Common myeloid progenitor, CD34-positive (primary cell): Measurements from ENCODE around the gene DOK1.

Experiments used
- CTCF ChIA-PET: fragments of 350-600 bp; sonication (Branson Sonifier 250); formaldehyde crosslinking; loops from one replicate; lab custom pipeline; 2021; ENCODE audit warnings: antibody characterized with exemption; lab: Charles Lee
- POLR2A ChIA-PET: fragments of 350-600 bp; sonication (Branson Sonifier 250); formaldehyde crosslinking; loops from one replicate; lab custom pipeline; 2021; ENCODE audit warnings: antibody characterized with exemption; lab: Charles Lee
- DNase-seq, 3 donors: peaks; one replicate each; pipeline versions ENCODE4 v3.0.0 to v3.0.0-alpha.2; 2013
- H3K27ac ChIP-seq, 2 experiments: 1 replicate in 1 of 2; 2 replicates in 1 of 2; pipeline ENCODE4 v1.7.0; 2013; ENCODE audit warnings: inconsistent platforms in 2 of 2, low read length in 2 of 2, mild to moderate bottlenecking in 2 of 2, low read depth in 1 of 2, moderate library complexity in 1 of 2; ENCODE audit not compliant: severe bottlenecking in 2 of 2, insufficient read depth in 1 of 2, poor library complexity in 1 of 2
- H3K27me3 ChIP-seq, 5 experiments: replicated peaks in 2 of 5; 1 replicate in 3 of 5; 2 replicates in 2 of 5; pipeline versions ENCODE4 v1.6.1 to v1.7.0; 2013; ENCODE audit warnings: low read length in 4 of 5, mild to moderate bottlenecking in 2 of 5, moderate library complexity in 2 of 5, inconsistent platforms in 1 of 5; ENCODE audit not compliant: insufficient read depth in 5 of 5, control insufficient read depth in 4 of 5
- H3K36me3 ChIP-seq, 4 experiments: 1 replicate in 2 of 4; 2 replicates in 2 of 4; pipeline versions ENCODE4 v1.6.1 to v1.7.0; 2013; ENCODE audit warnings: low read length in 3 of 4, control low read depth in 1 of 4, mild to moderate bottlenecking in 1 of 4; ENCODE audit not compliant: control insufficient read depth in 4 of 4, insufficient read depth in 4 of 4
- H3K4me1 ChIP-seq, 4 experiments: 1 replicate in 3 of 4; 2 replicates in 1 of 4; pipeline versions ENCODE4 v1.6.1 to v1.7.1; 2013; ENCODE audit warnings: low read length in 3 of 4, mild to moderate bottlenecking in 3 of 4, control low read depth in 1 of 4, inconsistent platforms in 1 of 4, moderate library complexity in 1 of 4; ENCODE audit not compliant: control insufficient read depth in 4 of 4, insufficient read depth in 4 of 4; ENCODE audit errors: control extremely low read depth in 1 of 4
- H3K4me3 ChIP-seq, 7 experiments: 1 replicate in 4 of 7; 2 replicates in 3 of 7; pipeline versions ENCODE4 v1.5.1 to v1.7.0; 2013; ENCODE audit warnings: mild to moderate bottlenecking in 7 of 7, low read length in 6 of 7, moderate library complexity in 6 of 7, inconsistent platforms in 2 of 7, low read depth in 2 of 7, control low read depth in 1 of 7; ENCODE audit not compliant: insufficient read depth in 4 of 7, control insufficient read depth in 1 of 7; ENCODE audit errors: extremely low read depth in 1 of 7
- H3K9me3 ChIP-seq, 5 experiments: 1 replicate in 4 of 5; 2 replicates in 1 of 5; pipeline versions ENCODE4 v1.6.1 to v1.7.1; 2013; ENCODE audit warnings: low read length in 4 of 5, mild to moderate bottlenecking in 2 of 5, inconsistent platforms in 1 of 5, low read depth in 1 of 5, moderate library complexity in 1 of 5; ENCODE audit not compliant: control insufficient read depth in 4 of 5, insufficient read depth in 2 of 5; ENCODE audit errors: control extremely low read depth in 1 of 5
- WGBS: methylation state at CpG from one replicate; pipeline ENCODE4 v1.1.5; 2013; ENCODE audit not compliant: insufficient coverage; 5-methylcytosine and 5-hydroxymethylcytosine counted together

The DOK1 gene

DNA sequence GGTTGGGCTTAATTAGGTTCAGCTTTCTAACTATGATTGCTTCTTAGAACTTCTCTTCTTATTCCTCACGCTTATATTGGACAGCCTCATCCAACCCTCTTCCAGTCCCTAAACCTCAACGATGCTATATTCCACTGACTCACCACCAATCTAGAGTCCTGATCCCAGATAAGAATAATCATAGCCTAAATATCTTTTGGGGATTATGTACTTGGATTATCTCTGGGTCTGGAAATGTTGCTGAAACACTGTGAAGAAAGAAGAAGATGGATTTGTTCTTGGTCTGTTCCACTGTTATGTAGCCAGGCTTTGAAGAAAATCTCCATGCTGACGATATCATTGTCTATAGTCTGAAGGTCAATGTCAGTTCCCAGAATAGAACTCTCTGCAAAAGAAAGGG is 26.9 kb downstream of the DOK1 start:
- no peaks in the 10 kb centered on the region for H3K27me3 ChIP-seq
- H3K9me3 ChIP-seq: no peaks in the 10 kb centered on the region
- peaks cover 31 to 63% (median 46%) of the 10 kb centered on the region in 4 experiments for H3K4me1 ChIP-seq
- ChIA-PET CTCF (interaction anchor here (1.2 to 10.7 kb wide), 3 partner anchors 37 to 55 kb away, joined by 3 to 210 read pairs (median 3); partner anchors contain the start of genes AUP1, DQX1 and HTRA2), POLR2A (no interaction called here)
- H3K36me3 ChIP-seq: no peaks in the 10 kb centered on the region
- H3K4me3 ChIP-seq: no peak overlapping the region
- H3K27ac ChIP-seq: no peak overlapping the region
- WGBS: 92% methylated on average over 2 of the region's 3 CpGs
- no peak for DNase-seq

DNA sequence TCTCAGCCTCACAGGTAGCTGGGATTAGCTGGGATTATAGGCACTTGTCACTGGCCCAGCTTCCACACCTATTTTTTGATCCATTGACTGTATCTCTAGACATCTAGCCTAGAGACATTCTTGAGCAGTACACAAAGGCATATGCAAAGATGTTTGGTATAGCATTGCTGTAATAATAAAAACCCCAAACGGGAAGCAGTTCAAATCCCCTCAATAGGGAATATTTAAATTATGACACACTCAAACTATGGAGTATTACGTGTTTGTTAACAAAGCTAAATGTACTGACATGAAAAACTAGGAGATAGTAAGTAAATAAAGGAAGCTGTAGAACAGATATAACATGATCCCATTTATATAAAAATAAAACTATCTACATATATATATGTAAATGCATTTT is 27.7 kb downstream of the DOK1 start:
- Histone ChIP-seq H3K9me3 (no peaks in the 10 kb centered on the region), H3K27me3 (no peaks in the 10 kb centered on the region), H3K36me3 (no peaks in the 10 kb centered on the region), H3K4me3 (no peak overlapping the region), H3K4me1 (peaks cover 25 to 58% (median 41%) of the 10 kb centered on the region in 4 experiments), H3K27ac (no peak overlapping the region)
- ChIA-PET POLR2A (interaction anchor here (1.3 kb wide), 1 partner anchor 8 kb away, joined by 4 read pairs; no protein-coding TSS in a partner anchor), CTCF (interaction anchor here (1.2 to 10.7 kb wide), 4 partner anchors 7 to 56 kb away, joined by 3 to 210 read pairs (median 56); partner anchors contain the start of genes AUP1, DQX1 and HTRA2)
- no CpG with 5 or more reads among the region's 2 CpGs for WGBS
- no peak for DNase-seq

DNA sequence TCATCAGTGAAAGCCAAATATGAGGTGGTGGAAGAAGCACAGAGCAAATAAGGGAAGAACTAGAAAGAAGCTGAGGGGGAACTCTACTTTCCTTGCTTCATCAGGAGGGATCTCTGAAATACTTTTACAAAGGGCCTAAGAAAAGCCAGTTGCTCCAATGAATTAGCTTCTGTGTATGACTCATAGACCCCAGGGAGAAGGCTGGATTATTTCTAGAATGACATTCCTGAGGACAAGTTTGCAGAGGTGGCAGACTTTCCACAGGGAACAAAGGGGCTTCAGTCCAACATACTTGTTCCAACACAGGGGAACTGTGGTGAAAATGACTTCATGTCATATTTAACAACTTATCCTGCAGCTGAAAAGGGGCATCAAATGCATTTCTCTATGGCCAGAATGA is 29.0 kb downstream of the DOK1 start:
- Histone ChIP-seq H3K27ac (no peak overlapping the region), H3K36me3 (no peaks in the 10 kb centered on the region), H3K9me3 (no peaks in the 10 kb centered on the region), H3K4me1 (peaks cover 17 to 49% (median 29%) of the 10 kb centered on the region in 4 experiments), H3K4me3 (no peak overlapping the region), H3K27me3 (no peaks in the 10 kb centered on the region)
- ChIA-PET POLR2A (interaction anchor here (1.3 kb wide), 1 partner anchor 9 kb away, joined by 4 read pairs; no protein-coding TSS in a partner anchor), CTCF (interaction anchor here (0.7 to 10.7 kb wide), 9 partner anchors 8 to 388 kb away, joined by 3 to 210 read pairs (median 22); partner anchors contain the start of genes AUP1, HTRA2 and PCGF1)
- no peak for DNase-seq

DNA sequence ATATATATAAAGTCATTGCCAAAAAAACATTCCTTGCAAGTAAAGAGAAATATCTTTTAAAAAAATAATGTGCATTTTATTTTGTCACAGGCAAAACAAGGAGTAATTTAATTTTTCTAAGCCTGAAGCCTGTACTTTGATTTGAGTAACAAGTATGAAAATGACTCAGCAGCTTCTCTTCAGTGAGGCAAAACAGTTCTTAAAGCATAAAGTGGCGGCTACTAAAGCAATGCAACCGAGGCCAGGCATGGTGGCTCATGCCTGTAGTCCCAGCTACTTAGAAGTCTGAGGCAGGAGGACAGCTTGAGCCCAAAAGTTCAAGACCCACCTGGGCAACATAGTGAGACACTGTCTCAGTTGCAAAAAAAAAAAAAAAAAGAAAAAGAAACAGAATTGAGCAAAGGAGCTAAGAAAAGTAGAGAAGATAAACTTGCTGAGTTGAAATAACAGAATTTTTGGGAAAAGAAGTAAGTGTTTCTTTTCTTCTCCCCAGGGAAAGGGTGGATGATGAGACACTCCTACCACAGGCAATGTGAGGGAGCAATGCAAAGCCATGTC is 29.6 kb downstream of the DOK1 start:
- CTCF ChIA-PET: interaction anchor here (0.7 to 10.7 kb wide), 11 partner anchors 9 to 388 kb away, joined by 3 to 210 read pairs (median 7); partner anchors contain the start of genes AUP1, HTRA2, LBX2 and LOXL3
- peak in 2 of 3 donors; percentile 30 to 46 for DNase-seq
- POLR2A ChIA-PET: no interaction called here
- H3K27ac ChIP-seq: no peak overlapping the region
- H3K4me3 ChIP-seq: no peak overlapping the region
- H3K9me3 ChIP-seq: no peaks in the 10 kb centered on the region
- peaks cover 17 to 47% (median 25%) of the 10 kb centered on the region in 4 experiments for H3K4me1 ChIP-seq
- WGBS: 29% methylated on average over 2 of the region's 2 CpGs
- no peaks in the 10 kb centered on the region for H3K36me3 ChIP-seq
- no peaks in the 10 kb centered on the region for H3K27me3 ChIP-seq

DNA sequence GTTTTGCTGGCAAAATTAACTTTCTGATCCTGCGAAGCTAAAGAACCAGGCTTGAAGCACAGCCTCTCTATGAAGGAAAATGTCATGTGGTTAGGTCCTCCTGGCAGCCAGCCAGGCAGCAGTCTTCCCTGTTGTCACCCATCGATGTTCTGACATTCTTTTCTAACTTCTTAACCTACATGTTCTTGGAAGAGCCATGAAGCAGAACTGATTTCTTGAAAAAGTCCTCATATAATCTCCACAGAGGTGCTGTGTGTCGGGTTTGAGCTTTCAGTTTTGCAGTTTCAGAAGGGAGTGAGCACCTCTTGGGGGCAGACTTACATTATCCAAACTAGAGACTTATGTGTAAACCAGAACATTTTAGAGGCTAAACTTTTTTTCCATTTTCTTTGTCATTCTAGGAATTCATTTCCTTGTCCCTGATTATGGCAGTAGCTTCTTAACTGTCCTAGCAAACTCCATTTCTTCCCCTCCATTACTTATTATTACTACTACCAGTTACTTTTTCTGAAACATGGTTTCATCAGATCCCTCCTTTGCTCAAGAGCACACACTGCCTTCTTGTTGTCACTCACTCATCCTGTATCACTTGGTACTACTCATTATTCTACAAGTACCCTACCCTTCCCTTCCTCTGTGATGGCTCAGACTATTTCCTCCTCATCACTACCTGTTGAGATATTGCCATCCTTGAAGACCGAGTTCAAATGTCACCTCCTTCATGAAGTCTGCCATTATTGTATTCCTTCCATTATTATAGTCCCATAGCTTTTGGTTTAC is 31.1 kb downstream of the DOK1 start:
- Histone ChIP-seq H3K9me3 (no peaks in the 10 kb centered on the region), H3K27ac (peak overlapping the region in 1 of 2 experiments; percentile 14), H3K27me3 (no peaks in the 10 kb centered on the region), H3K4me3 (peak overlapping the region in 2 of 7 experiments; percentile 22 to 37), H3K36me3 (no peaks in the 10 kb centered on the region), H3K4me1 (peaks cover 17 to 48% (median 26%) of the 10 kb centered on the region in 4 experiments)
- ChIA-PET CTCF (interaction anchor here (0.6 to 10.7 kb wide), 21 partner anchors 10 to 1209 kb away, joined by 3 to 210 read pairs (median 5); partner anchors contain the start of genes AUP1, CCDC142, HTRA2 and INO80B), POLR2A (interaction anchor here (0.6 to 0.7 kb wide), 2 partner anchors 13 to 371 kb away, joined by 3 read pairs; no protein-coding TSS in a partner anchor)
- peak; percentile 15 to 33 (median 20) for DNase-seq
- 23% methylated on average over 3 of the region's 4 CpGs for WGBS

DNA sequence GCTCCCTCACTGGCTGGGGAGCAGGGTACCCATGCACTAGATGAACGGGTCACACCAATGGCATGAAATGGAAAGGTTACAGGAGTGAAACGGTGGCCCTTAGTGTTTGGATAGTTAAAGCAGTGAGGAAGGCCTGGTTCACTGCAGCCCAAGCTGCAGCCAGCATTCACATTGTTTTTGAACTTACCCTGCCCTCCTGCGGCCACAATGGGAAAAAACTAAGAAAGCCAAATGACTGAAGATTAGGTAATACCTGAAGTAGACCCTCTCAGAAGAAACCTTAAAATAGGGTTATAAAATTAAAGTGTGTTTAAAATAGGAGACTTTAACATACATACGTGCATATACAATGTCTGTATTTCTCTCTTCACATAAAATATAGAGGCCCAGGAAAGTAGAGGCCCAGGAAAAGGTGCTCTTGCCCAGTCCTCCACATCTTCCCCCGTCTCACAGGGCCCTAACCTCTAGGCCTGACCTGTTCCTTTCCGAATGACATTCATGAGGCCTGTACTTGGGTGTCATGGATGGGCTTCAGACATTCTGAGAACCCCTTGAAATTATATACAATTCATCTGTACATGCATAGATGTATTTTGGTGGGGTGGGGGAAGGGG is 33.3 kb downstream of the DOK1 start:
- Histone ChIP-seq H3K36me3 (no peaks in the 10 kb centered on the region), H3K27me3 (no peaks in the 10 kb centered on the region), H3K4me3 (no peak overlapping the region), H3K27ac (no peak overlapping the region), H3K9me3 (no peaks in the 10 kb centered on the region), H3K4me1 (peaks cover 17 to 48% (median 26%) of the 10 kb centered on the region in 4 experiments)
- CTCF ChIA-PET: interaction anchor here (0.6 to 10.7 kb wide), 26 partner anchors 12 to 253 kb away, joined by 3 to 210 read pairs (median 9); partner anchors contain the start of genes AUP1, CCDC142, HTRA2 and LBX2
- WGBS: 0% methylated on average over 1 of the region's 6 CpGs
- peak; percentile 77 to 88 (median 84) for DNase-seq
- POLR2A ChIA-PET: no interaction called here
